HS-5 (cell line): Measurements from ENCODE around the gene NAIP.
"Not testable (repeated sequence)": the region's sequence is repeated elsewhere in the genome, so short reads cannot be mapped to it uniquely, and the experiment has no call there.

Source experiments
- DNase-seq: peaks from one replicate; pipeline ENCODE4 v3.0.0-alpha.2; 2012; ENCODE audit warnings: low read depth

Gene NAIP

GRCh38 chr5:71025289-71025953 is at the start of gene NAIP:
TSS of gene NAIP (minus strand) at chr5:71025339. CDS start at chr5:71012915, 12,424 bp downstream.
- DNase-seq = not testable (repeated sequence)

DNA sequence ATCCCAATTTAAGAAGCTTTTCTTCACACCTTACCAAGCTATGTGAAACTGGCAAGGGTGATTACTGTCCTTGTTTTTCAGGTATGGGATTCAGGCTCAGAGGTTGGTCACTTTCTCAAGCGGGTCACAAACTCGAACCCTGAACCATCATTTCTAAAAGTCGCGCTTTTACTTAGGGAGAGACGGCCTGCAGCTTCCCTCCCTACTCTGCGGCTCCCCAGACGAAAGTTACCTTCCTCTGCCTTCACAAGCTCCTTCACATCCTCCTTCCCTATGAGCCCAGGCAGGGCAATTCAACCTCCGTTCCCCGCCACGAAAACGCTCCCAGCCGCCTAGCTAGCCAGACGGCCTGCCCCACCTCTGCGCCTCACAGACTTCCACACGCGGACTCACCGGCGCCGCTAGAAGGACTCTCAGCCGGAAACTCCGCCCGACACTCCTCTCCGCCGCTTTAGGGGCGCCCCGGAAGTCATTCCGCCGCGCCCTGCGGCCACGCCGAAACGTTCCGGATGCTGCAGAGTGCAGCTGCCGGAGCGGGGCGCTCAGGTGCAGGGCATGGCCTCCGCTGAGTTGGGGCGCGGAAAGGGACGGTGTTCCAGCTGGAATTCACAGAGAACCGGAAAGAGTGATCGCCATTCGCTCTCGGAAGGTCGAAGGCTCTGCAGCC is 42.3 kb upstream of the NAIP start, which contains the start of gene GTF2H2:
TSS of gene GTF2H2 (minus strand) at position 415 of the 667 bp plus-strand sequence. CDS start 4,913 bp downstream, outside the sequence.
- DNase-seq = not testable (repeated sequence)

- not testable (repeated sequence) for DNase-seq
Observed at GRCh38 chr5:71061322-71061721, 36.2 kb upstream of the NAIP start.

GRCh38 chr5:71059426-71059825 is 34.3 kb upstream of the NAIP start:
- not testable (repeated sequence) for DNase-seq

- not testable (repeated sequence) for DNase-seq
Observed at GRCh38 chr5:71044808-71045207, 19.7 kb upstream of the NAIP start.

DNA sequence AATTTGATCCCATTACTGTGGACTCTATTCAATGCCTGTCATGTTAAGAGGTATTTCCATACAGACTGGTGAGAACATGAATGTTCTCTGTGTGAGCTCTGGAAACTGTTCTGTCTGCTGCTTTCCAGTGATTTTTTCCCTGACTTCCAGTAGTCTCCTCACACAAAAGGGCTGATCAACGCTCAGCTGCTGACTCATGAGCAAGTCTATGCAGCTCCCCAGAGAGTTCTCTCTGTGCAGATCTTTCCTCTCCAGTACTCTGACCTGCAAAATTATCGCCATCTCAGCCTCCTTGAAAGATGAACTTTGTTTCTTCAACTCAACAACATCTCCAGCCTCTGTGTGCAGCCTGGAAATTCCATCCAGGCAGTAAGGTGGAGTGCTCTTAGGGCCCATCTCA is 19.0 kb upstream of the NAIP start:
- not testable (repeated sequence) for DNase-seq

- DNase-seq = not testable (repeated sequence)
Observed at GRCh38 chr5:71031046-71031776, 6.1 kb upstream of the NAIP start.

GRCh38 chr5:71020643-71021042 is 4.5 kb downstream of the NAIP start:
- DNase-seq = not testable (repeated sequence)

DNA sequence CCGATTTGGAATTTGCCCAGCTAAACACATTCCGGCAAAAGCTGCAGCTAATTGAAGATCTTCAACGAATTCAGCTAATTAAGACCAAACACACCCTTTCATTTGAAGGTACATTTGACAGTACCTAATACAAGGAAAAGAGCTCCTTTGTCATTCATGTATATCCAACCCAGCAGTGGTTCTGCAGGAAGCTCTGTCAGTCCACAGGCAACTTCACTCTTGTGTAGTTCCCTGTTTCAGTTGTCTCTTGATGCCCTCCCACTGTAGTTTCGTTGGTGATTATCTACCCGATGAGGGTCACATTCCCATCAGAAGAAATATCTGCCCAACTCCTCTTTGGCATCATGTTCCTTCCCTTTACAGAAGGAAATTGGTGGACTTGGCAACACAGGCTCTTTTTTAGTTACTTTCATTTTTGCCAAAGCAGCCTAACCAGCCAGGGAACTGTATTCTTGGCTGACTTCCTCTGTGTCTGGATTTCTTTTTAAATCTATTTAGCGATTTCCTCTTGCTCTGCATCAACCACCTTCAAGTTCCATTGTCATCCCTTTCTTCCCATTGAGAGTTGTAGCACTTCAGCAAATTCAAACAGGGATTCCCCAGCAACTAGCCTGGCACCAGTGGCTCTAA is 6.6 kb downstream of the NAIP start:
- not testable (repeated sequence) for DNase-seq

GRCh38 chr5:71014176-71014575 is 11.0 kb downstream of the NAIP start:
- DNase-seq = no peak

DNA sequence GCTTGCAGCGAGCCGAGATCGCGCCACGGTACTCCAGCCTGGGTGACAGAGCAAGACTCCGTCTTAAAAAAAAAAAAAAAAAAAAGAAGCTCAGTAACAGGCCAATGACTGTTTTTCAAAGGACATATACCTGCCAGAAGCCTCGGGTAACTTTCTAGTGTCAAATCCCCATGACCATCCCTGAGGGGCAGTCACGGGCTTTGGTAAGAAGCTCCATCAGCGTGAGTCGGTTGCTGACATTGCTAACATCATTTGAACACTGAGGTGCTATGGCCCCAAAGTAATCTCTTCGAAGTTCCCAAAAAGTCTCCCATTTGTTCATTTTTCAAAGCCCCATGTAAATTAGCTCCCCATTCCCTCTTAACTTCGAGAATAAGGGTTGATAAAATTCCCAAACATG is 11.6 kb downstream of the NAIP start:
- no peak for DNase-seq

DNA sequence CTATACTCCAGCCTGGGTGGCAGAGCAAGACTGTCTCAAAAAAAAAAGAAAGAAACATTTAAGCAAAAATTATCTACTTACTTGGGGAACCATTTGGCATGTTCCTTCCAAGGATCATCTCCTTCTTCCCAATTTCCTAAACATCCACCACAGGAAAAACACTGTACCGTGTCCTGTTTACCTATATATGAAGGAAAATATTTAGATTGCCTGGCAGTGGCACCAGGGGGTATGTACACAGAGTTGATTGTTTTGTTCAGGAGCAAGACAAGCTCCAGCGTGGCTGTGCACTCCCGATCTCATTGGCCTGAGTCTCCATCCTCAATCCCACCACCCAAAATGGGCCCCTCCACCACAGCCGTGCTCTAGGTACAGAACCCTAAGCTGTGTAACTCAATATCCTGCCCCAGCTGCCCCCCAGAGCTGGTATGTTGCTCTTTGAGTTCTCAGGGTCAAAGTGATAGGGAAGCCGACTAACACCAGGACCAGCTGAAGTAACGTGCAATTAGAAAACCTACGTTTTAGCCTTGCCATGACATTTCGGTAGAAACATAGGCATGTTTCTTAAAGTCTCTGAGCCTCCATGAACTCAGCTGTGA is 13.8 kb downstream of the NAIP start:
- no peak for DNase-seq

DNA sequence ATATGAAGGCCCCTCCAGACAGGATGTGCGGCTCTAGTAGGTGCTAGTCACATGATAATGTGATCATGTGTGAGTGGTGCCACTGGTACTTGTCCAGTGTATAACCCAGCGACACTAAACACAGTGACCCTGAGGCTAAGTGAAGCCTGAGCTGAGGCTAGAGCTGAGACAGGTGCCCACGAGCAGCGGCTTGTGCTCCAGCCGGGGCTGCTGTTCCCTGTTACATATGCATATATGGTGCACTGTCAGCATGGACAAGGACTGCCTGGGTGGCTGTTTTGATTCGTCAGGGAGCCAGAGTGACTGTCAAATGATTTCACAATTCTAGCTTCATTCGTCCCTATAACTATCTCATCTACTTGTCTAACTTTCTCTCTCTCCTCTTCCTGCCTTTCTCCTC is 18.2 kb downstream of the NAIP start:
- not testable (repeated sequence) for DNase-seq

- DNase-seq = not testable (repeated sequence)
Observed at GRCh38 chr5:70984882-70985281, 40.3 kb downstream of the NAIP start.

DNA sequence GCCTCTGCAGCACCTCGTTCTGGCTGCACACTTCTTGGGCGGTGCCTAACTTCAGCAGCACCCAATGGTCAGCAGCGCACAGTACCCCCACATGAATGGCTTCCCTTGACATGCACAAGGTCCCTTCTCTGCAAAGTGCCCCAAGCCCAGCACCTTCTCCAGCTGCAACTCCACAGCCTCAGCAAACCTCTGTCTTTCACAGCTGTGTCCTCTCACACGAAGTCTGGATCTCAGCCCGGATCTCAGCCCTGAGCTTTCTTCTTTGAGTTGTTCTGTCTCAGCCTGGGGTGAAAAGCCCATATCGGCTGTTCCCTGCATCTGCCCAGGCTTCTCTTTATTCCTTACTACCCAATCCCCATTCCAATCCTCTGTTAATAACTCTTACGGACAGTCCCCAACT is 57.9 kb downstream of the NAIP start:
- not testable (repeated sequence) for DNase-seq

GRCh38 chr5:70964531-70964930 is 60.6 kb downstream of the NAIP start:
- DNase-seq = not testable (repeated sequence)

GRCh38 chr5:70953068-70953467 is 72.1 kb downstream of the NAIP start:
- DNase-seq = not testable (repeated sequence)

- DNase-seq = not testable (repeated sequence)
Observed at GRCh38 chr5:70932560-70932959, 92.6 kb downstream of the NAIP start.

DNA sequence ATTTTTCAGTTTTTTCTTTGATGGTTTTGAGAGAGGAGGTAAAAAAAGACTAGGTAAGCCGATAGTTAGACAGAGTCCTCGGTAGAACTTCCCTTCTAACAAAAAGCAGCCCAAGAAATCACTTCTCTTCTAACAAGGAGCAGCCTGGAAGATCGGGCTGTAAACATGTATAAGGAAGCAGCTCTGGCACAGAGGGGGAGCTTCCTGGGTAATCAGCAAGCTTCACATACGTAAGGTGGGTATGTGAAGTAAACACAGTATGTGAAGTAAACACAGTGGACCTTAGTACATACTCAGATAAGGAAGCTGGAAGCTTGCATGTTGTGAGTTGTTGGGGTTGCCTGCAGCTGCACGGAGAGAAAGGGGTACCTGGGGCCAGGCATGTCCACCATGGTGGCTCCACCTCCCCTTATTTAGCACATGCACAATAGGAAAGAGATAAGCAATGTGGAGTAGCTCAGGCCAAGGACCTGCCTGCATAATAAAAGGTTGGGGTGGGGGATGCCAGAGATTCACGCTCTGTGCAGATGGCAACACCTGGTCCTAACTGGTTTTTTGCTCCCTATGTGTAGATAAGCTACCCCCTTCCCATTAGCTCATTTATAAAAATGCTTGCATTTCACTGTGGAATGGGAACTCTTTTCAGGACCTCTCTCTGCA is 93.3 kb downstream of the NAIP start:
- DNase-seq = not testable (repeated sequence)

- DNase-seq = not testable (repeated sequence)
Observed at GRCh38 chr5:70925211-70925562, 100.0 kb downstream of the NAIP start.
